ENCODE results near the gene ARVCF.
"Not testable (repeated sequence)": the region's sequence is repeated elsewhere in the genome, so short reads cannot be mapped to it uniquely, and the experiment has no call there.

Gene ARVCF

DNA sequence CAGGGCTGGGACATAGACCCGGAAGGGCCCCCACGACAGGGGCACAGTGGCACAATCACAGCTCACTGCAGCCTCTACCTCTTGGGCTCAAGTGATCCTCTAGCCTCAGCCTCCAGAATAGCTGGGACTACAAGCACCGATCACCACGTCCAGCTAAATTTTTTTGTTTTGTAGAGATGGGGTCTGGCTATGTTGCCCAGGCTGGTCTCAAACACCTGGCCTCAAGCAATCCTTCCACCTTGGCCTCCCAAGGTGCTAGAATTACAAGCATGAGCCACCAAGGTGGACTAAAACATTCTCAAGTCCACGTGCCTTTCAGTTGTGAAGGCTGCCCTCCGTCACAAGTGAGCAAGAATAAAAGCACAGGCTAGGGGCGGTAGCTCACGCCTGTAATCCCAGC lies 85.1 kb downstream of the ARVCF start:
- DNase-seq: no peak

DNA sequence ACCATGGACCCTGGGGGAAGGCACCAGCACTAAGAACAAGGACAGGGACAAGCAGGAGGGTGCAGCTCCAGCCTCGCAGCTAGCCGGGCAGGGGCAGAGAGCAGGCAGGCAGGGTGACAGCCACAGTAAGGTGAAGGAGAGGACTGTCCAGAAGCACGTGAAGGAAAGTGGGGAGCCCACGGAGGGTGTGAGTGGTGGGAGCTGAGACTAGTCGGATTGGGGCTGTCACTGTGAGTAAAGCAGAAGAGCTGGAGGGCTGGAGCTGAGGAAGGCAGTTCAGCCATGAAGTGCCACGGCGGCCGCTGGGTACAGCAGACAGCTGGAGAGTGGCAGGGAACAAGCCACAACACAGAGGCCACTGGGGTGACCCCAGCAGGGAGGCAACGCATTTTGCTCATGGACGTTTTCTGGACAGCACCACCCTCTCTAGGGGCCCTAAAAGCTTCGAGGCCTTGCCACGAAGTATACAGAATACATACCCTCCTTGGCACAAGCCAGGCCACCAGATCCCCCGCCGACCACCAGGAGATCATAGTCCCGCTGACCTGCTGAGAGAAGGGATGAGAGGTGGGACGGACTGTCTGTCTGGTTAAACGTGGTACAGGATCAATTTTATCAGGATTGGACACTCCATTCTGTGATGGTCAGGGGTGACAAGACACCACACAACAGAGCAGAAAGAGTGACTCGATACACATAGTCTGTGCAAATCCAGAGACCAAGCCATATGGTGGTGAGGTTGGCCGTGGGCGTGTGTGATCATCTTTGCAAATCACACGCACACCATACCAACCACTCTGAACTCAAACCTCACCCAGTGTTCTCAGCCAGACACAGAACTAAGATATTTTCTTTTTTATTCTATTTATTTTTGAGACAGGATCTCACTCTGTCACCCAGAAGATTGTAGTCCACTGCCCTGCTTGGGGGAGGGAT lies 85.8 kb downstream of the ARVCF start:
- DNase-seq: no peak

DNA sequence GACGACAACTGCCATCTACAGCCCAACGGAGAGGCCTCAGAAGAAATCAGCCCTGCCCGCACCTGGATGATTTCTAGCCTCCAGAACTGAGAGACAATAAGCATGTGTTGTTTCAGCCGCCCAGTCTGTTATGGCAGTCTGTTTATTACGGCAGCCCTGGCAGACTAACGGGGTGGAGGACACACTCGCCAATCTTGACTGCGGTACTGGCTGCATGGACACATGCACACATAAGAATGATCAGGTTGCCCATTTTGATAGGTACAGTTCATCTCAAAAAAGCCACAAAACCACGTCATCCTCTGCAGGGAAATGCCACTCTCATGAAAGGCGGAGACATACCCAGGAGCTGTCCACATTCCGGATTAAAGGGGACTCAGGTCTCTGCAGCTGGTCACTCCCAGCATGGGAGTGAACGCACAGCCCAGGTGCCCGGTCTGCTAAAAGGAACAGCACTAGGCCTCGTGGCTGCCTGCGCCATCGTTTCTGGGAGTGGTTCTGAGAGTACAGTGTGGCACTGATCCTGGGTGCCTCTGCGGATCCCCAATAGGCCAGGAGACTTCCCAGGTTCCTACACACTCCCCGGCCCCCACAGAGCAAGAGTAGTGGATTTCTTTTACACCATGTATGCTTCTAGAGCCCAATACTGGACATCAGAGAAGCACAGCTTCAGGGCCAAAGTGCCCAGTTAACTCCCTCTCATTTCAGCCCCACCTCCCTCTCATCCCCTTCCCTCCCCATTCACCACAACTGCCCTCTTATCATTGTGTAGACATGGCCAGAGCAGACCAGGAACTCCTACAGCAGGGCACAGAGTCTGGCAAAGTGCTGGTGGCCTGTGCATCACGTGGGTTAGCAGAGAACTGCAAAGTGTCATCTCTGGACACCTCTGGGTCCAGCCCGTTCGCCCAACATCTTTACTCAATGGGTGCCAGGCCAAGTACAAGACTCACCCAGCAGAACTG lies 86.8 kb downstream of the ARVCF start:
- DNase-seq: no peak

DNA sequence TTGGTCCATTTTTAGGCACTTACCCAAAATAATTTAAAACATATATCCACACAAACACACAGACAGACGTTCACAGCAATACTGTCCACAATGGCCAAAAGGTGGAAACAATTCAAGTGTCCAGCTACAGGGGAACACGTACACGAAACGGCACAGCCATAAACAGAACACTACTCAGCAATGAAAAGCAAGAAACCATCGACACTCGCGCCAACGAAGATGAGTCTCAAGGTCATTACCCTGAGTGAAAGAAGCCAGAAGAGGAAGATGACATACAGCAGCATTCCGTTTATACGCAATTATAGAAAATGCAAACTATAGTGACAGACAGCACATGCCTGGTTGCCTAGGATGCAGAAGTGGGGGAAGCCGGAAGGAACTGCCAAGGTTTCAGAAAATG lies 88.4 kb downstream of the ARVCF start:
- no peak for DNase-seq

DNA sequence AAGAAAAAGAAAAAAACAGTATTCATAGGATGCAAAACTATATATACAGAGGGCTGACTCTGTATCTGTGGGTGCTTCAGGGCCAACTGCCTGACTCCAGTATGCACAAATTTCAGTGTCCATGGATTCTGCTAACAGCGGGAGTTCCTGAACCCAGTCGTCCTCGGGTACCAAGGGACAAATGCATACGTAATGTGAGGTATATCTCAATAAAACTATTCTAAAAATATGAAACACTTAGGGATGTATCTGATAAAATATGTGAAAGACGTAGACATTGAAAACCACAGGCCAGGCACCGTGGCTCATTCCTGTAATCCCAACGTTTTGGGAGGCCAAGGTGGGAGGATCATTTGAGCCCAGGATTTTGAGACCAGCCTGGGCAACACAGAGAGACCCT lies 88.9 kb downstream of the ARVCF start:
- DNase-seq: no peak

DNA sequence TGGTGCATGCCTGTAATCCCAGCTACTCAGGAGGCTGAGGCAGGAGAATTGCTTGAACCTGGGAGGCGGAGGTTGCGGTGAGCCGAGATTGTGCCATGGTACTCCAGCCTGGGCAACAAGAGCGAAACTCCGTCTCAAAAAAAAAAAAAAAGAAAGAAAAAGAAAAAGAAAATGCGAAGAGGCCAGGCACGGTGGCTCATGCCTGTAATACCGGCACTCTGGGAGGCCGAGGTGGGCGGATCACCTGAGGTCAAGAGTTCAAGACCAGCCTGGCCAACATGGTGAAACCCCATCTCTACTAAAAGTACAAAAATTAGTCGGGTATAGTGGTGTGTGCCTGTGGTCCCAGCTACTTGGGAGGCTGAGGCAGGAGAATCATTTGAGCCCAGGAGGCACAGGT lies 90.6 kb downstream of the ARVCF start:
- DNase-seq: not testable (repeated sequence)

DNA sequence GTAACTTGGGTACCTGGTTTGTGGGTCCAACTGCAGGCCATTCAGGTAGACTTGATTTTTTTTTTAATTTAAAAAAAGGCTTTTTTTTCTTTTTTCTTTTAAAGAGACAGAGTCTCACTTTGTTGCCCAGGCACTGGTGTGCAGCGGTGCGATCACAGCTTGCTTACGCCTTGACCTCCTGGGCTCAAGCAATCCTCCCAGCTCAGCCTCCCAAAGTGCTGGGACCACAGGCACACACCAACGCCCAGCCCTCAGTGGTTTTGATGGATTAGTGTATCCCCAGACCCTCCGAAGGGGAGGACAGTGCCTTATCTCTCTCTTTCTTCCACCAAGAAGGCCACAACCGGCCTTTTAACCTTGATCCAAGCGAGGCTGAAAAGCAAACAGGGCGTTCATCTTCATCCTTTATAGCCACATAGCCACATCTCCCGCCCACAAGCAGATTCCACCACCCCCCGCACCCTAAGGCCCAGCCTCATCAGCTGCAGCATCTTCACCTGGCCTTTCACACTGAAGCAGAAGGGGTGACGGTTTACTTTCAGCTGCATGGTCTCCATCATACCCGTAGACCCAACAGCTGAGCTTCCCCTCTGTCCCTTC lies 92.6 kb downstream of the ARVCF start:
- no peak for DNase-seq

DNA sequence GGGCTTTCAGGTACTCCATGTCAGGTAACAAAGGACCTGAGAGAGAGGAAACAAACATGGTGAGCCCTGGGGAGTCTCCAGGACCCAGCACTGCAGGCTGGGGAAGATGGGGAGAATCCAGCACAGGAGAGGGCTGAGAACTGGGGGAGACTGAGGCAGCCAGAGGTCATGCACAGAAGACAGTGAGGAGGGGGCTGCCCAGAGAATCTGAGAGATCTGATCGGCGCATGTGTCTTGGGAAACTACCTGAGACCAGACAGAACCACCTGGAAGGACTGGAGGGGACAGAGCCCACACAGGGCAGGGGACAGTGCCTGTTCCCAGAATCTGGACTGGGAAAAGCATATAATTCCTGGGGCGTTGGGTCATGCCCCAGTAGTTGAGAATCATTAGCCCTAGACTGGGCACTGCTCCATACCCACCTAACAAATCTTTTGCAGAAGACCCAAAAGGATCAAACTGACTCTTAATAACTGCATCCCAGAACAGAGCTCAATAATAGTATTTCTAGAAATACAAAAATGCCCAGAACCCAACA lies 95.0 kb downstream of the ARVCF start:
- DNase-seq: no peak
